Astrocyte of the hippocampus (primary cell): Measurements from ENCODE around the gene AASDH.

Experiments used
- DNase-seq: peaks from one replicate; pipeline ENCODE4 v3.0.0; 2011; ENCODE audit warnings: low read depth, low spot score

AASDH gene

GRCh38 chr4:56317749-56318148, 69.5 kb downstream of the AASDH start:
- DNase-seq: no peak

GRCh38 chr4:56316011-56316650, 71.2 kb downstream of the AASDH start:
- DNase-seq: no peak

GRCh38 chr4:56315543-56315942, 71.7 kb downstream of the AASDH start:
- no peak for DNase-seq

GRCh38 chr4:56315041-56315440, 72.2 kb downstream of the AASDH start:
- no peak for DNase-seq

GRCh38 chr4:56314207-56314915, 72.9 kb downstream of the AASDH start:
- no peak for DNase-seq

GRCh38 chr4:56313132-56313531, 74.2 kb downstream of the AASDH start:
- DNase-seq: no peak

GRCh38 chr4:56311299-56311975, 75.9 kb downstream of the AASDH start:
- no peak for DNase-seq

GRCh38 chr4:56310401-56311125, 76.7 kb downstream of the AASDH start:
- DNase-seq: no peak

GRCh38 chr4:56308384-56308783, 78.9 kb downstream of the AASDH start:
- no peak for DNase-seq

GRCh38 chr4:56307423-56307822, 79.9 kb downstream of the AASDH start:
- DNase-seq: peak; percentile 25

- no peak for DNase-seq
Measured at GRCh38 chr4:56305390-56305789, 81.9 kb downstream of the AASDH start.

- no peak for DNase-seq
Measured at GRCh38 chr4:56303921-56304320, 83.4 kb downstream of the AASDH start.

- DNase-seq: peak; percentile 26
Measured at GRCh38 chr4:56302760-56303159, 84.5 kb downstream of the AASDH start.

- DNase-seq: no peak
Measured at GRCh38 chr4:56301997-56302496, 85.2 kb downstream of the AASDH start.

- peak; percentile 96 for DNase-seq
Measured at GRCh38 chr4:56301181-56301996, 85.9 kb downstream of the AASDH start.

GRCh38 chr4:56298236-56298635, 89.1 kb downstream of the AASDH start:
- no peak for DNase-seq

GRCh38 chr4:56297776-56298175, 89.5 kb downstream of the AASDH start:
- no peak for DNase-seq

GRCh38 chr4:56296526-56296925, 90.8 kb downstream of the AASDH start:
- no peak for DNase-seq

- no peak for DNase-seq
Measured at GRCh38 chr4:56293121-56293520, 94.2 kb downstream of the AASDH start.

- DNase-seq: peak; percentile 43
Measured at GRCh38 chr4:56289934-56290333, 97.4 kb downstream of the AASDH start.

GRCh38 chr4:56288663-56289062, 98.6 kb downstream of the AASDH start:
- DNase-seq: no peak
